ENCODE results near the gene CBFB.

Gene CBFB

GRCh38 chr16:67009158-67009557 lies 19.8 kb upstream of the CBFB start:
- no peak for TF ChIP-seq FOXM1 (IDR thresholded peaks at IDR 0.05; ENCODE audit: borderline replicate concordance)
- TF ChIP-seq TARDBP (IDR thresholded peaks at IDR 0.05) = no peak
- TF ChIP-seq NFRKB (IDR thresholded peaks at IDR 0.05) = no peak
- TF ChIP-seq HDGF (IDR thresholded peaks at IDR 0.05; ENCODE audit: borderline replicate concordance) = no peak
- no peak for TF ChIP-seq BHLHE40 (IDR thresholded peaks at IDR 0.05; ENCODE audit: borderline replicate concordance)
- TF ChIP-seq ARNT (IDR thresholded peaks at IDR 0.05) = no peak
- no peak for TF ChIP-seq FOXK2 (IDR thresholded peaks at IDR 0.05)
- no peak for DNase-seq (ENCODE audit: extremely low spot score)
- POLR2A ChIA-PET = no interaction called here
- CTCF ChIA-PET = interaction anchor here (0.6 to 1.2 kb wide), 2 partner anchors 21 to 48 kb away, joined by 3 read pairs; partner anchors contain the start of gene CES3

GRCh38 chr16:67011274-67011673 lies 17.7 kb upstream of the CBFB start:
- POLR2A ChIA-PET = no interaction called here
- CTCF ChIA-PET = interaction anchor here (3.2 kb wide), 1 partner anchor 144 kb away, joined by 18 read pairs; no protein-coding TSS in a partner anchor
- no peak for DNase-seq (ENCODE audit: extremely low spot score)
- no peak for TF ChIP-seq NFRKB (IDR thresholded peaks at IDR 0.05)
- TF ChIP-seq CTBP1 (IDR thresholded peaks at IDR 0.05; ENCODE audit: borderline replicate concordance) = no peak
- no peak for TF ChIP-seq ZNF384 (IDR thresholded peaks at IDR 0.05)
- TF ChIP-seq FOXM1 (IDR thresholded peaks at IDR 0.05; ENCODE audit: borderline replicate concordance) = no peak
- no peak for TF ChIP-seq FOXK2 (IDR thresholded peaks at IDR 0.05)
- TF ChIP-seq LEF1 (IDR thresholded peaks at IDR 0.05; ENCODE audit: borderline replicate concordance) = no peak
- TF ChIP-seq SUZ12 (IDR thresholded peaks at IDR 0.05) = no peak
- TF ChIP-seq ELF4 (IDR thresholded peaks at IDR 0.05) = no peak
- TF ChIP-seq ARNT (IDR thresholded peaks at IDR 0.05) = no peak
- no peak for TF ChIP-seq FOXA1 (IDR thresholded peaks at IDR 0.05)

- ChIA-PET POLR2A (interaction anchor here (0.6 to 2.2 kb wide), 9 partner anchors 11 to 213 kb away, joined by 3 to 8 read pairs (median 4); partner anchors contain the start of genes CES3, FBXL8, NOL3 and TMEM208), CTCF (interaction anchor here (0.7 to 3.2 kb wide), 7 partner anchors 10 to 142 kb away, joined by 3 to 18 read pairs (median 3); partner anchors contain the start of genes B3GNT9 and CES3)
- TF ChIP-seq SUZ12 (IDR thresholded peaks at IDR 0.05) (no peak), ZNF384 (IDR thresholded peaks at IDR 0.05) (no peak), FOXA1 (IDR thresholded peaks at IDR 0.05) (no peak), CTBP1 (IDR thresholded peaks at IDR 0.05; ENCODE audit: borderline replicate concordance) (no peak), LEF1 (IDR thresholded peaks at IDR 0.05; ENCODE audit: borderline replicate concordance) (no peak), NFRKB (IDR thresholded peaks at IDR 0.05) (no peak), FOXM1 (IDR thresholded peaks at IDR 0.05; ENCODE audit: borderline replicate concordance) (no peak), L3MBTL2 (conservative IDR thresholded peaks at IDR 0.05) (no peak), SP1 (IDR thresholded peaks at IDR 0.05) (no peak), BHLHE40 (IDR thresholded peaks at IDR 0.05; ENCODE audit: borderline replicate concordance) (no peak), TARDBP (IDR thresholded peaks at IDR 0.05) (no peak), FOXK2 (IDR thresholded peaks at IDR 0.05) (no peak), ARNT (IDR thresholded peaks at IDR 0.05) (no peak), HDGF (IDR thresholded peaks at IDR 0.05; ENCODE audit: borderline replicate concordance) (no peak)
- DNase-seq (ENCODE audit: extremely low spot score) = no peak
These were observed 15.6 kb upstream of the CBFB start for GRCh38 chr16:67013233-67013822.

- DNase-seq (ENCODE audit: extremely low spot score) = peak; percentile 73
- CTCF ChIA-PET = interaction anchor here (0.7 to 3.2 kb wide), 5 partner anchors 90 to 141 kb away, joined by 3 to 18 read pairs (median 4); partner anchors contain the start of gene B3GNT9
- POLR2A ChIA-PET = interaction anchor here (0.7 to 2.2 kb wide), 8 partner anchors 11 to 213 kb away, joined by 3 to 8 read pairs (median 4); partner anchors contain the start of genes CES3, FBXL8, NOL3 and TMEM208
- TF ChIP-seq FOXM1 (IDR thresholded peaks at IDR 0.05; ENCODE audit: borderline replicate concordance) (peak; percentile 43; the same call in 1 of the 2 replicates), LEF1 (IDR thresholded peaks at IDR 0.05; ENCODE audit: borderline replicate concordance) (peak; percentile 85), SP1 (IDR thresholded peaks at IDR 0.05) (no peak), ELF4 (IDR thresholded peaks at IDR 0.05) (no peak), ARNT (IDR thresholded peaks at IDR 0.05) (0 out of 2 replicates have a peak, but pooled peaks have one; percentile 38)
These were observed 14.9 kb upstream of the CBFB start for GRCh38 chr16:67013823-67014633.

GRCh38 chr16:67014634-67015312 lies 14.2 kb upstream of the CBFB start:
- DNase-seq (ENCODE audit: extremely low spot score) = no peak
- ChIA-PET POLR2A (interaction anchor here (2.2 kb wide), 1 partner anchor 13 kb away, joined by 8 read pairs; no protein-coding TSS in a partner anchor), CTCF (no interaction called here)
- TF ChIP-seq L3MBTL2 (conservative IDR thresholded peaks at IDR 0.05) = no peak
- no peak for TF ChIP-seq ZNF384 (IDR thresholded peaks at IDR 0.05)
- TF ChIP-seq BHLHE40 (IDR thresholded peaks at IDR 0.05; ENCODE audit: borderline replicate concordance) = no peak
- no peak for TF ChIP-seq SP1 (IDR thresholded peaks at IDR 0.05)
- TF ChIP-seq FOXM1 (IDR thresholded peaks at IDR 0.05; ENCODE audit: borderline replicate concordance) = no peak
- no peak for TF ChIP-seq FOXA1 (IDR thresholded peaks at IDR 0.05)
- TF ChIP-seq LEF1 (IDR thresholded peaks at IDR 0.05; ENCODE audit: borderline replicate concordance) = no peak
- no peak for TF ChIP-seq SUZ12 (IDR thresholded peaks at IDR 0.05)

GRCh38 chr16:67015313-67015731 lies 13.6 kb upstream of the CBFB start:
- ChIA-PET CTCF (interaction anchor here (0.7 to 4.4 kb wide), 2 partner anchors 87 to 140 kb away, joined by 3 to 57 read pairs; no protein-coding TSS in a partner anchor), POLR2A (no interaction called here)
- DNase-seq (ENCODE audit: extremely low spot score) = no peak

More at GRCh38 chr16:67015313-67015731, 13.6 kb upstream of the CBFB start:
- TF ChIP-seq ARNT (IDR thresholded peaks at IDR 0.05) (no peak), SUZ12 (IDR thresholded peaks at IDR 0.05) (no peak), ZNF384 (IDR thresholded peaks at IDR 0.05) (no peak), FOXA1 (IDR thresholded peaks at IDR 0.05) (no peak), CTBP1 (IDR thresholded peaks at IDR 0.05; ENCODE audit: borderline replicate concordance) (no peak), HDGF (IDR thresholded peaks at IDR 0.05; ENCODE audit: borderline replicate concordance) (no peak), SP1 (IDR thresholded peaks at IDR 0.05) (no peak), NFRKB (IDR thresholded peaks at IDR 0.05) (no peak), TARDBP (IDR thresholded peaks at IDR 0.05) (no peak), BHLHE40 (IDR thresholded peaks at IDR 0.05; ENCODE audit: borderline replicate concordance) (no peak), FOXM1 (IDR thresholded peaks at IDR 0.05; ENCODE audit: borderline replicate concordance) (no peak), PKNOX1 (IDR thresholded peaks at IDR 0.05) (no peak), L3MBTL2 (conservative IDR thresholded peaks at IDR 0.05) (no peak), FOXK2 (IDR thresholded peaks at IDR 0.05) (no peak), ELF4 (IDR thresholded peaks at IDR 0.05) (no peak)
